HG02678 (cell line): ENCODE results near the gene DNAH7.
"Not testable (repeated sequence)": the region's sequence is repeated elsewhere in the genome, so short reads cannot be mapped to it uniquely, and the experiment has no call there.

Experiments
- ATAC-seq: cut with Tn5 transposase; IDR thresholded peaks from one replicate; pipeline ENCODE4 v1.9.1; 2021; ENCODE audit warnings: mild to moderate bottlenecking, moderate library complexity; ENCODE audit not compliant: unreplicated experiment

Gene DNAH7

DNA sequence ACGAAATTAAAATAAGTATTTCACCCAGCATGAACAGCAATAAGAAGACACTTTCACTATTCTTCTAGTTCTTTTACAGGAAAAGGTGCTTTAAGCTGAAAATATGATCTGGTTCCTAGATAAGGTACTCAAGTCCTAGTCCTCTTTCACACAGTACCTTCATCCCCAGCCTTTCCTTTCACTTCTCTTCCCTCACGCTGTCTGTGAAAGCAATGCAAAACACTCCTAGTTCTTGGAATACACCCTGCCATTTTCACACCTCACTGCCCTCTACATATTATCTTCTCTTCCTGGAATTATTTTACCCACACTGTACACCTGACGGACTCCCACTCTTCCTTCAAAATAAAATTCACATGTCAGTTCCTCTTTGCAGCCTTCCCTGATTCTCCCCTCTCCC is 82.9 kb downstream of the DNAH7 start:
- no peak for ATAC-seq

DNA sequence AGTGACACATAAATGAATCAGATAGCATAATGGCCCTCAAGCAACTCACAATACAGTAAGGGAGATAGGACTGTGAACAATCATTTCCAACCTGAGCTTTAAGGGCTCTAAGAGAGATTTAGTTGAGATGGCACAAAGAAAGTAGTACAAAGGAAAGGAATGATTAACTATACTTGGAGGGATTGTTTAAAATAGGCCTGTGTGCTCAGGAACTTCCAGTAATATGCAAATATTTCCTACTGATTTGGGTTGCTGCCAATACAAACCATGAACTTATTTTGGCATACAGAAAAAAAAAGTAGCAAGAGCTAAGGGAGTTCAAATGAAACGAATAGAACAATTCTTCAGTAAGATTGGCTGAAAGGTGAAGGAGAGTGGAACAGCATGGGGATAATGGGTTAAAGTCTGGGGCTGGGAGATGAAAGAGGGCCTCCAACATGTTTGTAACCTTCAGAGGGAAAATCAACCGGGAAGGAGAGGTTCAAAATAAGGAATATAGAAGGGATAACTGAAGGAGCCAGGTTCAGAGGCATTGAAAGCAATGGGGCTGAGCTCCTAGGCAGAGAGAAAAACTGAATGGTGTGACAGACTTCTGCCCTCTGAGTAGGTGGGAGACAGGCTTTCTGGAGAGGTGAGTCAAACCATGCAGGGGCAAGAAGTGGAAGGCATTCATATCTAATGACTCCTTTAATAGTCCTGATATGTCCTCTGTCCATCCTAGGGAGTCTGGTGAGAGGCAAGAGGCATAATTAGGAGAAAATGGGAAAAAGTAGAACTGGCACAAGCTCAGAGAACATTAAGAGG is 83.5 kb downstream of the DNAH7 start:
- ATAC-seq = no peak

DNA sequence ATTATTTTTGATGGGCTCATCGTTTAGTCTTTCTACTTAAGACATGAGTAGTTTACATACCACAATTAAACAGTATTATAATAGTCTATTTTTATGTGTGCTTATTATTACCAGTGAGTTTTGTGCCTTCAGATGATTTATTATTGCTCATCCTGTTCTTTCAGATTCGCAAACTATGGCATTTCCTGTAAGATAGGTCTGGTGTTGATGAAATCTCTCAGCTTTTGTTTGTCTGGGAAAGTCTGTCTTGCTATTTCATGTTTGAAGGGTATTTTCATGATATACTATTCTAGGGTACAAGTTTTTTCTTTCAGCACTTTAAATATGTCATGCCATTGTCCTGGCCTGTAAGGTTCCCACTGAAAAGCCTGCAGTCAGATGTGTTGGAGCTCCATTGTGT is 101.3 kb downstream of the DNAH7 start:
- no peak for ATAC-seq

DNA sequence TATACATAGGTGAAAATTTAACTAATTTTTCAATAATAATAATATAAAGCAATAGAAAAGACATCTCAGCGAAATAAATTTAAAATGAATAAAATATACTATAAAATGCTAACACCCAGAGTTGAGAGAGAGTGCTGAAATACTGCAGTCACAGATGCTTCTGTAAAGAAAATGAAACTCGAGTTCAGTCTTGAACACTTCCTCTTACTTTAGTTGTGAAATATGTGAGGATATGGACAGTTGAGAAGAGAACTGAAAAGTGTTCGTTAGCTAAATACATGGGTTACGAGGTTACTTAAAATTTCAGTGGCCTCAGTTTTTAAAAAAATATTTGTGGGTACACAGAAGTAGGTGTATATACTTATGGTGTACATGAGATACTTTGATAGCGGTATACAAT is 106.8 kb downstream of the DNAH7 start:
- ATAC-seq = peak; percentile 70

DNA sequence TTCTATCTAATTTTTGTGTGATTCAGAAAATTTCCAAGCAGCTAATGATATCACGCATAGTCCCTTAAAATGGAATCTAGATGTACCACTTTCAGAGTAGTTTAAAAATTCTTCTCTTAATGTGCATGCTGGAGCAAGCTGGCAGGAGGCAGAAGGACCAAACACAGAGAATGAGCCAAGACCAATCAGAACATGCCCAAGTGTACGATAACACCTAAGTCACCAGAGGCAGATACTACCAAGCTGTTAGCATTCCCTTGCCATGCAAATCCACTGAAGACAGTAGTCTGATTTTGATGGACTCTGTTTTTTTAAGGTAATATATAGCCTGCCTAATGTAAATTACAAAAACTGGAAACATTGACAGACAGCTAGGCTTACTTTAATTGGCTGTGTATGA is 109.3 kb downstream of the DNAH7 start:
- no peak for ATAC-seq

DNA sequence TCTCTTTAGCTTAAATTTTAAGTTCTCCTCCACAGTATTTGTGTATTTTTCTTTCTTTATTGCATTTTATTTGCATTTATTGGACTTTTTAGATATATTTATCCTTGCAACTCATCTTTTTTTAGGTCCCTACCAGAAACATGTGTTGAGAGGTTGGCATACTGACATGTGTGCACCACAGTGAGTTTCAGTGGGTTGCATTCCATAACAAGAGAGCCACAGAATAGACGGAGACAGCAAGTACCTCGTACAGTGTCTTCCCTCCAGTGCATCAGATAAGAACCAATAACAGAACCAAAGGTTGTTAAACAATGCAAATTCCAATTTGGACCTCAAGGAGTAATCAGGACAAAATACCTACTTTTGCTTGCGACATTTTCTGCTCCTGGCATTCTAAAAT is 111.9 kb downstream of the DNAH7 start:
- no peak for ATAC-seq

DNA sequence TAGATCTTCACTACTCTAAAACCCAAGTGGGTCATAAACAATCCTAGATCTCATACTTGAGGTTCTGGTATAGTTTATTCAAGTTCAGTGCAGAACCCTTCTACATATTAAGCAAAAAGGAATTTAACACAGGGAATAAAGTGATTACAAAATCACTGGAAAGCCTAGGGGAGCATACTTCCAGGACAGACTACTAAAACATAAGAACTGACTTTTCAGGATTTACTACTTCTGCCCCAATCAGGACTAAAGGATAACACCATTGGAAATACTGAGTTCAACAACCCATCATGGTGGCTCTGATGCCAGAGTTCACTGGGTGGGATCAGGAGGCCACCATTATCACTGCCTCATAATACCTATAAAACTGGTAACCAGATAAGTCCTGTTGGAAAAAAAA is 123.6 kb downstream of the DNAH7 start:
- ATAC-seq = no peak

DNA sequence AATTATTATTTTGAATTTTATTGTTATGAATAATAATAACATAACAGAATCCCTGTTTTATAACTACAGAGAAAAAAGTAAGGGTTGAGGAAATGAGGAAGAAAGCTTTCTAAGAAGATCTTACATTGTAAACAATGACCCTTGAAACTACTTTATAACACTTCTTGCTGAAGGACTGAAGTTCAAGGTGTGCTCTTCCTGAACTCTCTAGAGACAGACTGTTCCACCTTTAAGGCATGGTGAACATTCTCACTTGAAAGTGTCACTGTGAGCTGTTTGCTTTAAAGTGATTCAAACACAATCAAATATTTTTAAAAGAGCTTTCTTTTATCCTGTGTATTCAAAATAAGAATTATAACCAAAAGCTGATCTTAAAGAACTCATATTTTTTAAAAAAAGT is 131.5 kb downstream of the DNAH7 start:
- ATAC-seq = no peak

DNA sequence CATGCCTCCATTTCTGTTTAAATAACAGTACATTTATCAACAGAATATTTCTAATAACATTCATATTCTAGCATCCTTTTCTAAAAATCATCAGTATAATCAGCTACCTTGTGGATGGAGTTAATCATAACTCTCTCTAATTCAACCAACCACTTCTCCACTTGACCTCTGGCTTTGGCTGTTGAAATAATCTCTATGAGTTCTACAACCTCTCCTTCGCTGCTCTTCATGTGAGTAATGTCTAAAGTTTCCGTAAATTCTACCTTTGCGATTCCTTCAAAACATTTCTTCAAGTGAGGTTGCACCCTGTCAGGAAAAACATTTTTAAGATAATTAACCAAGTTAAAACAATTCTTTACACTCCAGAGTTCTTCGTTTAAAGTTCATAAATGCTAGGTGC is 134.2 kb downstream of the DNAH7 start:
- no peak for ATAC-seq

DNA sequence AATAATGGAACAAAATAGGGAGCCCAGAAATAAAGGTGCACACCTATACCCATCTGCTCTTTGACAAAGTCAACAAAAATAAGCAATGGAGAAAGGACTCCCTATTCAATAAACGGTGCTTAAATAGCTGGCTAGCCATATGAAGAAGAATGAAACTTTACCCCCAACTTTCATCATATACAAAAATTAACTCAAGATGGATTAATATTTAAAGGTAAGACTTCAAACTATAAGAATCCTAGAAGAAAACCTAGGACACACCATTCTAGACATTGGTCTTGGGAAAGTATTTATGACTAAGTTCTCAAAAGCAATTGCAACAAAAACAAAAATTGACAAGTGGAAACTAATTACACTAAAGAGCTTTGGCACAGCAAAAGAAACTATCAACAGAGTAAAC is 139.1 kb downstream of the DNAH7 start:
- no peak for ATAC-seq

DNA sequence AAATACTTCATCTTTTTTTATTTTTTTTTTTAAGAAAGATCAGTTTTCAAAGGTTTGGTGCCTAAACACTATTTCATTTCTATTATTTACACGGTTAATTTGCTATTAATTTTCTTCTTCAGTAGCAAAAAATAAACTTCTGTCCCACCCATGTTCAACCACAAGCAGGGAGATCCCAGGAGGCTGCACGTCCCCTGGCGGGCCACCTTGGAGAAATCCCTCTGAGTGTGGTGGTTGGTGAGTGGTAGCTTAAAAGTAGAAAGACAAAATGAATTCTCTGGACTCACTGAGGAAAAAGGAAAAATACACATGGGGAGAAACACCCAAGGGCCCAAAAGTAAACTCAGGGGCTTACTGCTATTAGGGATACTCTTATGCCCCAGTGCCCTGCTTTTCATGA is 143.5 kb downstream of the DNAH7 start:
- no peak for ATAC-seq

DNA sequence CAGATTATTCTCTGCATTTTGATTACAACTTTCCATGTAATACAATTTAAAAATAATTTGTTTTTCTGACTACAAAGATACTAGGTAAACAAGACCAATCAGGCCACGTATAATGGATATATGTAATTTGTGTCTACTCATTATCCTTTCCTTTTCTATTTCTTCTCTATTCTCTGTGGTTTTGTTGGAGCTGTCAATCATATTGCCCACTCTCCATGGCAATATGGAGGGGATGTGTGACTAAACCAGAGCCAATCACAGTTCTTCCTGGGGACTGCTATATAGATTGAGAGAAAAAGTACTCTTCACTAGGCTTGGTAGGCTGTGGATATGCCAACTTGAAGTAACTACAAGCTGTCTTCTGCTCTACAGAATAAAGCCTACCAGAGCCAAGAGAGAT is 144.7 kb downstream of the DNAH7 start:
- ATAC-seq = no peak

DNA sequence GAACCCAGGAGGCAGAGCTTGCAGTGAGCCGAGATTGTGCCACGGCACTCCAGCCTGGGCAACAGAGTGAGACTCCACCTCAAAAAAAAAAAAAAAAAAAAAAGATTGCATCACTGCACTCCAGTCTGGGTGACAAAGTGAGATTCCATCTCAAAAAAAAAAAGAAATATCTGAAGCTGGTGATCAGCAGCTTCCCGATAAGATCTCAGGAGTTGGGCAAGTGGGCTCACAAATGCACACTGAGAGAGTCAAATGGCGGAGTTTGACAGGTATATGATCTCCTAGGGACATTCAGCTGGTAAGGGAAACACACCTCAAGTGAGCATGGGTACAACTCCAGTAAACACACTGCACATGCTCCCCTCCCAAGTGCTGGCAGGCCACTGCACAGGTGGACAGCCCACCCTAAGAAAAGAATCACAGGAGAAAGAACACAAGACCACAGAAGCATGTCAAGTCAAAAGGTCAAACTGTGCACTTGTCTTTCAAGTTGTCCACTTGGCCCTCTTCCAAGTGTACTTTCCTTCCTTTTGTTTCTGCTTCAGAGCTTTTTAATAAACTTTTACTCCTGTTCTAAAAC is 151.5 kb downstream of the DNAH7 start:
- not testable (repeated sequence) for ATAC-seq

DNA sequence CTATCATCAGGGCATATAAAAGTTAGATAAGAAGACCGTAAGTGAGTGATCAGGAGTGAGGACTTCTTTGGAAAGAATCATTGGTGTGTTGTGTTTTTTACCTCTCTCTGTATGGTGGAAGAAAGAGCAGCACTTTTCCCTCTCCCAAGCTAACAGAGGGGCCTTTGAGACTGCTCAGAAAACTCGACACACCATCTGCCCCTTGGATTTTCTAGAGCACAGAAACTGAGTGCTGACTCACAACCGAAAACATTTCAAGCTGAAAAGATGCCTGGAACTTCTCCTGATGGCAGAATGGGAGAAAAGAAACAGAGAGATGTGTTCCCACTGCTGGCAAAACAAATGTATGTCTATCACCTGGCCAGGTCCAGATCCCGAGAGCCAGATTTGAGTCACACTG is 156.6 kb downstream of the DNAH7 start:
- no peak for ATAC-seq

DNA sequence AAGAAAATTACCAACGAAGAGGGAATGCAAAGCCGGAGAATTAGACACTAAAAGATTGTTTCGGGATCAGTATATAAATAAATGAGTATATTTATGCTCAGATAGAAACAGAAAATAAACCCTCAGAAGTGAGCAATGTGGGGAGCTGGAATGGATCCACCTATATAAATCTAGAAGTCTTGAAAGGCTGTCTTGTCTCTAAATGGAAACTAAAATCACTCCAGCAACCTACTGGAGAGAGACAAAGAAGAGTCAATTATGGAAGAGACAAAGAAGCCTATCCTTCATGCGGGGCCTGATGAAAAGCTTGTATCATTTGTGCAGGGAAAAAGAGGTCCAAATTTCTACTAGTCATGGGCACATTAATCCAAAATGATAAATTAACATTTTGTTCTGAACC is 158.1 kb downstream of the DNAH7 start:
- ATAC-seq = no peak

DNA sequence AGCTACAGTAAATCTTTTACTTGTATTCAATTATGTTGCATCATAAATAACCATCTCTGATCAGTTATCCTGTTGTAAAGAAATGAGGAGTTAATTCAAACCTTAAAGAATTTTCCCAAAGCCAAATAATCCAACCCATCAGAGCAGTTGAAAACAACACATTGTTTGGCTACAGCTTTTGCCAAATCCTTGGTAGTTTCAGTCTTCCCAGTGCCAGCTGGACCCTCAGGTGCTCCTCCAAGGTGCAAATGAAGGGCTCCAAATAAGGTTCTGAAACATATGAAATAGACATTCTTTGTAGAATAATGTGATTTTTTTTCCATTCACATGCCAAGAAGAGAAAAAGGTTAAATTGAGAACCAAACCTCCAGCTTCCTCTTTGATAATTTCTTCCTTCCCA is 158.7 kb downstream of the DNAH7 start:
- no peak for ATAC-seq

DNA sequence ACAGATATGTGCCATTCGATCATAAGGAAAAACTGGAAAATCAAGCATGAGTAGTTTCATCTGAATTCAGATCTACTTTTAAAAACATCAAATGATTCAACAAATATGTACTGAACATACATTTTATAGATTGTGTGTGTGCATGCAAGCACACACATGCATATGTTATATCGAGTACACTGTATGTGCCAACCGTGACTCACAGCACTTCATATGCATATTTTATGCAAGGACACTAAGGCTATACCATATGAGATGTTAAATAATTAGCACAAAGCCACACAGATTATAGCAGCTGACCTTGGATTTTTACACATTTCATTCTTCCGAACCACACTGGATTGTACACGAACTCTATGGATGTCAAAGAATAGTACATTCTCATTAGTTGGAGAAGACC is 161.2 kb downstream of the DNAH7 start:
- ATAC-seq = no peak

DNA sequence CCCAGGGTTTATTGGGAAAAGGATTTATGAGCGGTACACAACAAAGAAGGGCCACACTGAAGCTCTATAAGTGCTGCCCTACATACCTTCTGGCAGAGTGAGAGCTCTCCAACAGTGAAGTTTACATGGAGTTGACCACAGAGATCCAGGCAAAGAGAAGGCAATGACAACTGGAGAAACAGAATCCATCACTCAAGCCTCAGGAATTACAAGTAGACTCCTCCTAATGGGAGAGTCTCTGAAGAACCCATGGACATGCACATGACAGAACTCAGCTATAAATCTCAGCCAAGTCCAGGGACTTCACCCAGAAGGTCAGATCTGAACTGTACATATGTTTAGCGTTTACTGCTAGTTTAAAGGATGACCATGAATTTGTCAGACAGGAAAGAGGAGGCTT is 164.7 kb downstream of the DNAH7 start:
- ATAC-seq = no peak

DNA sequence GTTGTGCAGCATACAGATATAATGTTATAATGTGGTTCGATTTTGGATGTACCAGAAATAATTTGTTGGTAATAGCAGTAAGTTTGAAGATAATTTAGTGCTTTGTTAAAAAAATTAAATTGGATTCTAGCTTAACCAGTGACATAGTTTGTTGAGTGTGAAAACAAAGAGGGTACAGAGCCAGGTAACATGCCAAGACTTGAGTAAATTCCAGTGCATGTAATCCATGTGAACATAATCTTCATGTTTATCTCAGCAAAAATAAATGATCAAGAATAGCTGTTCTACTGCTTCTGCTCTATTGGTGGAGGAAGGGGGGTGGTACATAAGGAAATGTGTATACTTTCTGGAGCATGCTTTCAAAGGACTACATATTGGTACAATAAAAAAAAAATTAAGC is 165.8 kb downstream of the DNAH7 start:
- no peak for ATAC-seq

DNA sequence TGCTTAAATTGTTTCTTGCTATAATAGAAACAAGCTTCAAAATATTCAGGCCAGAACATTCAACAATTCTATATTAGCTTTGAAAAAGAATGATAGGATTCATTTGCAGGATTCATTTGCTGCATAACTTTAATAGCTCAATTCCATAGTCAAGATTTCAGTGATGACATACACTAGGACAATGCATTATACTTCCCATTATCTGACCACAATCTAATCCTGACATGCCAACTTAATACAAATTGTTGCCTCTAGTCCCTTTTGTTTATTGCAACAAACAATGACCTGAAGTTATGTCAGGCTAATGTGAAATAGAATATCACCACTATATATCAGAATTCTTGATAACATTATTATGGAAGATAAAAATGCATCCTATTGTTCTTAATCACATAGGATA is 169.4 kb downstream of the DNAH7 start:
- no peak for ATAC-seq

DNA sequence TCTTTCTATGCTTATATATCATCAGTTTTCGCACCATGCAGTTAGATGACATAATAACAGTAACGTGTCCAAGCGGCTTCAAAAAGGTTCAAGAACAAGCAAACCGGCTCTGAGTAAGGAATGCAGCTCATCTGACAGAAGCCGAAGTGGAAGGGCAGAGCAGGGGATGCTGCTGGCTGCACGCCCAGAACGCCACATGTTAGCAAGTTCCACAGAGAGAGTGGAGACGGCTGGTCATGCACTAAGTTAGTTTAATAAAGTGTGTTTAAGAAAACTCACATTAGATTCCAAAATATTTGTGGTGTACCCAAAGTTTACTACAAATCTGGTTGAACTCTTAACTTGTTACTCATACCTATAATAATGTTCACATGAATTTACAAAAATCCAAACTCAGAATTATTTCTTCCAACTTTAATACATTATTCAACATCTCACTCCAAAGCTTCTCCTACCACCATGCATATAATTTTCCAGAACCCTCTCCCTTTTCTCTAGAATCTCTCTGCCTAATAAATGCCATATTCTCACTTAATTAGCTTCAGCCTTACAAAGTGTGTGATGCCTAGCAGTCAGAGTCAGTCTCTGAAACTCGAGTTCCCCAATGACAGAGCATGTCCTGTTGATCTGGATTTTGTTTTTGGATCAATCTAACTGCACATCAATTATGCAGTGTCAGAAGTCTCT is 170.0 kb downstream of the DNAH7 start:
- no peak for ATAC-seq

DNA sequence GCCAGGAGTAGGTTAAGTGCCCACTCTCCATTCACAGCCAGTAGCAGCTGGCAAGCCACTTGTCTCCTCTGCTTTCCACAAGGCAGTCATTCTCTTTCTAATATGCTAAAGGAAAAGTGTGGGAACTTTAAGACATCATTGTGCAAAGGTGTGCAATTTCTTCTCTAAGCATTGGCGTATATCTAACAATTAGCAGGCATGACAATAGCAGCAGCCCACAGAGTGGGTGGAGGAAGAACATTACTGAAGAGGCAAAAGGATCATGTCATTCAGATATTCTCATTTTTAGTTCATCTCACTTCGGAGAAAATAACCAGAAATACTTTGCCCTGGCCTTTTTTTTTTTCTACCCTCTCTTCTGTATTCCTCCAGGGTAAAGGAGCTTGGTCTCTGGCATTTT is 177.6 kb downstream of the DNAH7 start:
- no peak for ATAC-seq
